KMS-11 (cell line): ENCODE measurements around the gene SPON1.
"Not testable (repeated sequence)": the region's sequence is repeated elsewhere in the genome, so short reads cannot be mapped to it uniquely, and the experiment has no call there.

Experiments used
- H2AFZ ChIP-seq: fragments of 200-600 bp; sonication (generic); 2 replicates; pipeline ENCODE4 v1.6.1; 2016; ENCODE audit warnings: antibody characterized with exemption, mixed run types, low read depth
- H3K27ac ChIP-seq: fragments of 200-600 bp; sonication (generic); 2 replicates; pipeline ENCODE4 v1.6.1; 2016; ENCODE audit warnings: mild to moderate bottlenecking, mixed run types
- H3K27me3 ChIP-seq: fragments of 200-600 bp; sonication (generic); 2 replicates; pipeline ENCODE4 v1.6.1; 2017; ENCODE audit warnings: mild to moderate bottlenecking, low read depth, mixed run types, moderate library complexity; ENCODE audit not compliant: insufficient read depth
- H3K36me3 ChIP-seq: fragments of 200-600 bp; sonication (generic); 2 replicates; pipeline ENCODE4 v1.6.1; 2017; ENCODE audit warnings: mild to moderate bottlenecking, mixed run types; ENCODE audit not compliant: insufficient read depth
- H3K4me1 ChIP-seq: fragments of 200-600 bp; sonication (generic); 2 replicates; pipeline ENCODE4 v1.6.1; 2016; ENCODE audit warnings: mild to moderate bottlenecking, low read depth, mixed run types; ENCODE audit not compliant: poor library complexity, severe bottlenecking
- H3K4me2 ChIP-seq: fragments of 200-600 bp; sonication (generic); 2 replicates; pipeline ENCODE4 v1.7.0; 2016; ENCODE audit warnings: mild to moderate bottlenecking, mixed run types
- H3K4me3 ChIP-seq: fragments of 200-600 bp; sonication (generic); IDR thresholded peaks from 2 replicates; pipeline ENCODE4 v1.6.1; 2017; ENCODE audit warnings: low read depth, low read length, mixed read lengths; ENCODE audit not compliant: insufficient read depth
- H3K79me2 ChIP-seq: fragments of 200-600 bp; sonication (generic); 2 replicates; pipeline ENCODE4 v1.6.1; 2016; ENCODE audit warnings: low read depth, mixed run types; ENCODE audit not compliant: insufficient read depth
- H3K9ac ChIP-seq: fragments of 200-600 bp; sonication (generic); 2 replicates; pipeline ENCODE4 v1.6.1; 2016; ENCODE audit warnings: mild to moderate bottlenecking, mixed run types
- H4K20me1 ChIP-seq: fragments of 200-600 bp; sonication (generic); 2 replicates; pipeline ENCODE4 v1.6.1; 2016; ENCODE audit warnings: mild to moderate bottlenecking, mixed run types; ENCODE audit not compliant: insufficient read depth
- CTCF ChIP-seq: fragments of 200-600 bp; sonication (generic); conservative IDR thresholded peaks from 2 replicates; pipeline ENCODE4 v1.6.1; 2017; ENCODE audit warnings: low read depth, mild to moderate bottlenecking, antibody characterized with exemption, low read length, moderate library complexity, mixed read lengths

The SPON1 gene

GRCh38 chr11:14245444-14245843 is 282.9 kb downstream of the SPON1 start:
- H3K79me2 ChIP-seq, result no peaks in the 10 kb centered on the region
- H3K4me1 ChIP-seq, result no peaks in the 10 kb centered on the region
- no peak overlapping the region for H3K4me2 ChIP-seq
- no peak overlapping the region for H3K27ac ChIP-seq
- no peak for TF ChIP-seq CTCF
- H4K20me1 ChIP-seq, result no peaks in the 10 kb centered on the region
- no peak overlapping the region for H3K9ac ChIP-seq
- H3K4me3 ChIP-seq, result no peak overlapping the region
- H3K27me3 ChIP-seq, result no peaks in the 10 kb centered on the region
- H2AFZ ChIP-seq, result no peak overlapping the region
- H3K36me3 ChIP-seq, result no peaks in the 10 kb centered on the region

- no peak overlapping the region for H2AFZ ChIP-seq
- H3K36me3 ChIP-seq, result no peaks in the 10 kb centered on the region
Measured at GRCh38 chr11:14248580-14248981, 286.1 kb downstream of the SPON1 start.

DNA sequence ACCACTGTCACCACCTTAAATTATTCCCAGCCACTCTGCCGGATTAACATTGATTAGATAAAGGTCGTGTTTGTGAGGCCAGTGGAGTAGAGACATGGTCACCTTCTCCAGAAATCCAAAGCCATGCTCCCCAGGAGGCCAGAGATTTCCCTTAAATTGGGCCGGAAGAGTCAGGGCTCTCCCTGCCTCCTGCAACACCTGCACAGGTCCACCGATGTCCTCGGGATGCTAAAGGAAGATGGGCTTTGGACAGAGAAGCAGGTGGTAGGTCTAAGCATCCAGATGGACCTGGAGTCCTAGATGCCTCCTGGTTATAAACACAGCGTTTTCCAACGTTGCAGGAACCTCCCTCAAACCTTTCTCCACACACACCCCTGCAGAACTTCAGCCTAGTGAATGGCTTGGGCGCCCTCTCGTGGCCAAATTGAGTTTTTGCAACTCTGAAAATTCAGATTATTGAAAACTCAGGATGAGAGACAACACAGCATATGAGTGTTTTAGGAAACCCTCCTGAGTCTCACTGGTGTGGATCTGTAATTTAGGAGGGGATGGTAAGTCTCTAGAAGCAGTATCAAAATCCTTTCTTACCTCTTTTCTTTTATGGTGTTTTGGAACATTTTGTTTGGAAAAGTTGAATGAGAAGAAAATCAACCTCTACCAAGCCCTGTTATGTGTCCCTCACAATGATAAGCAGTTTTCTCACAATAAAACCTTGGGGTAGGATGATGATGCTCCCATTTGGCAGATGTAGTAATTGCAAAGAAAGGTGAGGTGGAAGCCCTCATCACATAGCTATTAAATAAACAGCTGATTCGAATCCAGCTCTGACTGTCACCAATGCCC is 286.8 kb downstream of the SPON1 start:
- no peak overlapping the region for H2AFZ ChIP-seq
- H3K36me3 ChIP-seq, result no peaks in the 10 kb centered on the region
- H3K9ac ChIP-seq, result no peak overlapping the region
- H3K27ac ChIP-seq, result no peak overlapping the region
- H4K20me1 ChIP-seq, result no peaks in the 10 kb centered on the region
- no peak overlapping the region for H3K4me3 ChIP-seq
- H3K27me3 ChIP-seq, result no peaks in the 10 kb centered on the region
- no peaks in the 10 kb centered on the region for H3K4me1 ChIP-seq
- TF ChIP-seq CTCF, result peak; percentile 96
- H3K4me2 ChIP-seq, result no peak overlapping the region
- H3K79me2 ChIP-seq, result no peaks in the 10 kb centered on the region

More at GRCh38 chr11:14248580-14248981, 286.1 kb downstream of the SPON1 start:
- H3K4me1 ChIP-seq, result no peaks in the 10 kb centered on the region
- no peak overlapping the region for H3K27ac ChIP-seq
- H3K27me3 ChIP-seq, result no peaks in the 10 kb centered on the region
- TF ChIP-seq CTCF, result no peak
- H3K4me3 ChIP-seq, result no peak overlapping the region
- H4K20me1 ChIP-seq, result no peaks in the 10 kb centered on the region
- H3K4me2 ChIP-seq, result no peak overlapping the region
- H3K79me2 ChIP-seq, result no peaks in the 10 kb centered on the region
- H3K9ac ChIP-seq, result no peak overlapping the region

GRCh38 chr11:14251754-14252153 is 289.2 kb downstream of the SPON1 start:
- H3K4me3 ChIP-seq, result no peak overlapping the region
- no peaks in the 10 kb centered on the region for H3K4me1 ChIP-seq
- H3K27ac ChIP-seq, result no peak overlapping the region
- H3K4me2 ChIP-seq, result no peak overlapping the region
- no peak overlapping the region for H3K9ac ChIP-seq
- no peaks in the 10 kb centered on the region for H4K20me1 ChIP-seq
- no peaks in the 10 kb centered on the region for H3K27me3 ChIP-seq
- no peaks in the 10 kb centered on the region for H3K36me3 ChIP-seq
- no peak for TF ChIP-seq CTCF
- H2AFZ ChIP-seq, result no peak overlapping the region
- H3K79me2 ChIP-seq, result no peaks in the 10 kb centered on the region

DNA sequence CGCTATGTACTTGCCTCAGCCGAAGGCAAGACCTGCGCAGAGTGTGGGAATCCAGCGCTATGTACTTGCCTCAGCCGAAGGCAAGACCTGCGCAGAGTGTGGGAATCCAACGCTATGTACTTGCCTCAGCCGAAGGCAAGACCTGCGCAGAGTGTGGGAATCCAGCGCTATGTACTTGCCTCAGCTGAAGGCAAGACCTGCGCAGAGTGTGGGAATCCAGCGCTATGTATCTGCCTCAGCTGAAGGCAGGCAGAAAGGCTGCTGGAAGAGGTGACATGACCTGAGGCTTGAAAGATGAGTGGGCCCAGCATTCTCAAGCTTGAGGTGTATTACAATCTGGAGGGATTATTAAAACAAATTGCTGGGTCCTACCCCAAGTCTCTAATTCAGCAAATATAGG is 290.0 kb downstream of the SPON1 start:
- not testable (repeated sequence) for H2AFZ ChIP-seq, H3K36me3 ChIP-seq, H3K4me2 ChIP-seq, H3K79me2 ChIP-seq, H3K27ac ChIP-seq, H3K9ac ChIP-seq, H3K4me3 ChIP-seq, H4K20me1 ChIP-seq, H3K27me3 ChIP-seq, H3K4me1 ChIP-seq
